HG03575 (cell line): ENCODE results near the gene SLX1B.
"Not testable (repeated sequence)": the region's sequence is repeated elsewhere in the genome, so short reads cannot be mapped to it uniquely, and the experiment has no call there.

Experiments
- ATAC-seq: cut with Tn5 transposase; IDR thresholded peaks from one replicate; pipeline ENCODE4 v1.9.1; 2021; ENCODE audit not compliant: unreplicated experiment, insufficient number of reproducible peaks, low FRiP score; ENCODE audit errors: extremely low read depth

SLX1B gene

DNA sequence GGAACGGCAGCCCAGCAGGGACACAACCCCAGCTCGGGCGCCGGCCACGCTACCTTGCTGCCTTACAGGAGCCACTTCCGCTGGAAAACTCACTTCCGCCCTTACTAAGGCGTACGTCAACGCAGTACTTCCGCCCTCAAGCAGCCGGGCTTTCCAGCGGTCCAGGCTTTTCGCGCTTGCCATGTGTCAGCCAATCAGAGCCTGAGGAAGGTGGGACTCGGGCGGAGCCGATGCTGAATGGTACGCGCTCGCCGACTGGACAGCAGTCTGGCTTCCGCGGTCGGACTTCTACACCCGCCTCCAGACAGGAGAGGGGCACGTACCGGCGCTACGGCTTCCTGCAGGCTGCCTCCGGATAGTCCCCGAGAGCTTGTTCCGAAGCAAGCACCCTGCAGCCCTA lies at the start of gene SLX1B, which contains the start of gene BOLA2:
SLX1B (plus strand) TSS at position 265 of the 400 bp plus-strand sequence.
BOLA2 (minus strand) TSS at position 83 of the 400 bp plus-strand sequence. CDS start 98 bp downstream, outside the sequence.
- ATAC-seq = peak; percentile 59

DNA sequence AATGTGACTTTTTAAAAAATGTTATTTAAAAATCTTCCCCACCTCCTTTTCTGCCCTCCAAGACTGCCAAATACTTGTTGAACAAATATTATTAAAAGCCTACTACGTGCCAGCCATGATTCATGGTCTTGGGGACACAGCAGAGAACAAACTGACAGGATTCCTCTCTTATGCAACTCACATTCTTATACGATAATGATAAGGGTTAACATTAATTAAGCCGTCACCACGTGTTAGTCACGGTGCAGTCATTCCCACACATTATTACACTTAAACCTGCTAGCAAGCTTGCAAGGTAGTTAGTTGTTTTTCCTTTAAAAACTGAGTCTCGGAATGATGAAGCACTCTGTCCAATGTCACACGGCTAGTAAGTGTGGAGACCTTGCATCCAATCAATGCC lies 49.1 kb upstream of the SLX1B start:
- ATAC-seq = not testable (repeated sequence)

DNA sequence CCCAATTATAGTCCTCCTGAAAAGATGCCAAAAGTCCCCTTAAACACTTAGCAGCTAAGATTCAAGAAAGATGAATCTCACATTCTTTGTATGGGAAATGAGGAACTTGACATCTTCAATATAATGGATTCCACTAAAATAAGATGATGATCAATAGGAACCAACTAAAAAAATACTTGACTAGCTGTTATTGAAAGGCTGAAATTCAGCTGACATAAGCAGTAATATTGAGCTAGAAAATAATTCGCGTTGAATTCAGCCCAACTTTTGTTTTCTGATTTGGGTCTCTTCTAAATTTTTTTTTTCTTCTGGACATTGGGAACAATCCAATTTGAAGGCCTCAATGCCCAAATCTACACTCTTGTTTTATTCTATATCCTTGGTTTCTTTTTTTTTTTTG lies 30.7 kb upstream of the SLX1B start:
- not testable (repeated sequence) for ATAC-seq

DNA sequence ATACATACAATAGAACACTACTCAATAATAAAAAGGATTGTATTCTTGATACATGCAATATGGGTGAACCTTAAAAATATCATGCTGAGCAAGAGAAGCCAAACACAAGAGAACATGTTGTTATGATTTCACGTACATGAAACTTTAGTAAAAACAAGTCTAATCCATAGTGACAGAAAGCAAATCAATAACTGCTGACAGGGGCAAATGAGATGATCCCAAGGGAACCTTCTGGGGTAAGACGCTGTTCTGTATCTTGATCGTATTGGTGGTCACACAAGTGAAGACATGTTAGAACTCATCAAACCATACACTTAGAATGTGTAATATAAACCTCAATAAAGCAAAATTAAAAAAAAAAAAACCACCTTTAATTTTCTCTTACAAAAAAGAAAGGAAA lies 28.9 kb upstream of the SLX1B start:
- ATAC-seq = not testable (repeated sequence)

DNA sequence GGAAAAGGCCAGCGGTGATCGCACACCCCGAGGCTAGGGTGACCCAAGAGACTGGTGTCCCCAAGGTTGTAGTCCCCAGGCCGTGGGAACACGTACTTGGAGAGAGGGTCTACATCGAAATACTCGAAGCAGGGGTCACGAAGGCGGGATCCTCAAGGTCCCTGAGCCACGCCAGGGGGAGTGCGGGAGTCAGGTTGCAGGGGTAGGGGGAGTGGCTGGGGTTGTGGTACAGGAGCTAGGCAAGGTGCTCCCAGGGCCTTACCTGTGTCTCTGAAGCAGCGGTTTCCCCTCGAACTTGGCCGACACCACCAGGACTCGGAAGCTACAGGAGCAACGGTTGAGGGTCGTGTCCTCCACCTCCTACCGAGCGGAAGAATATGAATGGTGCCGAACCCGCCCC lies 579 bp upstream of the SLX1B start:
- not testable (repeated sequence) for ATAC-seq

DNA sequence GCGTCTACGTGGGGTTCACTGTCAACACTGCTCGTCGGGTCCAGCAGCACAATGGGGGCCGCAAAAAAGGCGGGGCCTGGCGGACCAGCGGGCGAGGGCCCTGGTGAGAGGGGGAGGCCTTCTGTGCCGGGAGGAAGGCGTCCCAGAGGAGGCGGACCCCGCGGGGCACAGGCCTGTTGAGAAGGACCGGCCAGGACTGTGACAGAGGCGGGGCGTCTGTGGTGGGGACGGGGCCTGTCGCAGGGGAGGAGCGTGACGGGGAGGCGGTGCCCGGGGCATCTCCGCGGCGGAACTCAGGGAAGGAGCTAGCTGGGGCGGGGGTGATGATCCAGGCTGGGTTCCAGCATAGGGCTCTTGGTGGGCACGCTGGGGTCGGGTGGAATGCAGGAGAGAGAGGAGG lies 495 bp downstream of the SLX1B start:
- peak; percentile 12 for ATAC-seq

DNA sequence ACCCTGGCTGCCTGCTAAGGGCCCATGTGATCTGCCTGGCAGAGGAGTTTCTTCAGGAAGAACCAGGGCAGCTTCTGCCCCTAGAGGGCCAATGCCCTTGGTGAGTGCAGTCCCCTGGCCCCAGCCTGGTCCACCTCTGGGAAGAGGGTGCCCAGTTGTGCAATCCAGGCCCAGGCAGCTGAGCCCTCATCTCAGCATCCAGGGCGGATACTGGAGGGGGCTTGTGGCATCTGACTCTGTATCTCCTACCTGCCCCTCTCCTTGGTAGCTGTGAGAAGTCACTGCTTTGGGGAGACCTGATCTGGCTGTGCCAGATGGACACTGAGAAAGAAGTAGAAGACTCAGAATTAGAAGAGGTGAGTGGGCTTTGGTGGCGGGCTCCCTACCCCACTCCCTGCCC lies 3.3 kb downstream of the SLX1B start:
- ATAC-seq = not testable (repeated sequence)

DNA sequence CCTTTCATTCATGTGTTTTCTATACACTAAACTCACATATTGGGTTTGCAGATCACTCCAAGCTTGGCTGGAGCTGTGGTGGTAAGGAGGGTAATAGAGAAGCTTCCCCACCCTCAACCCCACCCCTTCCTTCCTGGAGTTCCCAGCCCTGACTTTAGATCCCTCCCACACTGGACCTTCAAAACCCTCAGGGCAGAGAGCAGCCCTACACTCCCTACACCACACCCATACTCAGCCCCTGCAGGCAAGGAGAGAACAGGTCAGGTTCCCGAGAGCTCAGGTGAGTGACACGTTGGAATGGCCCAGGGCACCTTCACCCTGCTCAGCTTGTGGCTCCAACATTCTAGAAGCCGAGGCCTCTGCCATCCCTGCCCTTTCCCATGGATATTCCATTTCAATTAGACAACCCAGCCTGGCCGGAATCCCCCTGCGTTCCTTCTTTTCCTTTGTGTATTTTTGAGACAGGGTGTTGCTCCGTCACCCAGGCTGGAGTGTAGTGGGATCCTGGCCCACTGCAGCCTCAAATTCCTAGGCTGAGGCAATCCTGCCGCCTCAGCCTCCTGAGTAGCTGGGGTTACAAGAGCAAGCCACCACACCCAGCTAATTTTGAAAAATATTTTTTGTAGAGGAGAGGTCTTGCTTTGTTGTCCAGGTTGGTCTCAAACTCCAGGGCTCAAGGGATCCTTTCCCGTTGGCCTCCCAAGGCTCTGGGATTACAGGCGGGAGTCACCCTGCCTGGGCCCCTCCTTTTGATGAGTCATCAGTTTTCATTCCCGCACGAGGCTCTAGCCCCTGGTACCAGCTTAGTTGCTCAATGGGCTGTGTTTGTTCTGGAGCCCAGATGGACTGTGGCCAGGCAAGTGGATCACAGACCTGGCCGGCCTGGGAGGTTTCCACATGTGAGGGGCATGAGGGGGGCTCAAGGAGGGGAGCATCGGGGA lies 5.6 kb downstream of the SLX1B start, which contains the start of gene SULT1A4:
SULT1A4 (plus strand) TSS at position 208 of the 941 bp plus-strand sequence. CDS start 1,473 bp downstream, outside the sequence.
- not testable (repeated sequence) for ATAC-seq

DNA sequence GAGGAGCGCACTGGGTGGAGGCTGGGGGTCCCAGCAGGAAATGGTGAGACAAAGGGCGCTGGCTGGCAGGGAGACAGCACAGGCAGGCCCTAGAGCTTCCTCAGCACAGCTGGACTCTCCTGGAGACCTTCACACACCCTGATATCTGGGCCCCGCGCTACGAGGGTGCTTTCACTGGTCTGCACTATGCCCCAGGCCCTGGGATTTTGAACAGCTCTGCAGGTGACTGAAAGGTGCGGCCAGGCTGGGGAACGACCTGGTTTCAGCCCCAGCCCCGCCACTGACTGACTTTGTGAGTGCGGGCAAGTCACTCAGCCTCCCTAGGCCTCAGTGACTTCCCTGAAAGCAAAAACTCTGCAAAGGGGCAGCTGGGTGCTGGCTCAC lies 6.3 kb downstream of the SLX1B start:
- not testable (repeated sequence) for ATAC-seq

DNA sequence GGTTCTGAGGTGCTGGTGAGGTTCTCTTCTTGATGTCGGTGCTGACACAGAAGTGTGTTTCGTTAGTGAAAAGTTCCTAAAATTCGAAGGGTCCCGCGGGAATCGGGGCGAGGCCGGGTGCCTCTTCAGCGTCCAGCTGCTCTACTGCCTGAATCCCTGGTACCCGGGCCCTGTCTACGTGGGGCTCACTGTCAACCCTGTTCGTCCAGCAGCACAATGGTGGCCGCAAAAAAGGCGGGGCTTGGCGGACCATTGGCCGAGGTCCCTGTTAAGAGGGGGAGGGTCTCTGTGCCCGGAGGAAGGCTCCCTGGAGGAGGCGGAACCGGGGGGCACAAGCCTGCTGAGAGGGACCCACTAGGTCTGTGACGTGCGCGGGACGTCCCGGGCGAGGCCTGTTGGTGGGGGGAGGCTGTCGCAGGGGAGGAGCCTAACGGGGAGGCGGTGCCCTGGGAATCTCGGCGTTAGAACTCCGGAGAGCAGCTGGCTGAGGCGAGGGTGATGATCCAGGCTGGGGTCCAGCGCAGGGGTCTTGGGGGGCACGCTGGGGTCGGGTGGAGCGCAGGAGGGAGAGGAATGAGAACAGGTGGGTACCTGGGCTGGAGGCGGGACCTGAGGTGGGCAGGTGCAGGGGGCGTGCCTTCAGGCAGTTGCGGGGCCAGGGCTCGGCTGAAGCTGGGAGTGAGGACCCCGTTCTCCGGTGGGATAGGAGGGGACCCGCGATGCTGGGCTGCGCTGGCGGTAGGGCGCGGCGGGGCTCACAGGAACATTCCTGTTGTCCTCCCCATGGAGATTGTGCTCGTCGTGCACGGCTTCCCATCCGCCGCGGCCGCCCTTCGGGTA lies 11.9 kb downstream of the SLX1B start:
- ATAC-seq = not testable (repeated sequence)

DNA sequence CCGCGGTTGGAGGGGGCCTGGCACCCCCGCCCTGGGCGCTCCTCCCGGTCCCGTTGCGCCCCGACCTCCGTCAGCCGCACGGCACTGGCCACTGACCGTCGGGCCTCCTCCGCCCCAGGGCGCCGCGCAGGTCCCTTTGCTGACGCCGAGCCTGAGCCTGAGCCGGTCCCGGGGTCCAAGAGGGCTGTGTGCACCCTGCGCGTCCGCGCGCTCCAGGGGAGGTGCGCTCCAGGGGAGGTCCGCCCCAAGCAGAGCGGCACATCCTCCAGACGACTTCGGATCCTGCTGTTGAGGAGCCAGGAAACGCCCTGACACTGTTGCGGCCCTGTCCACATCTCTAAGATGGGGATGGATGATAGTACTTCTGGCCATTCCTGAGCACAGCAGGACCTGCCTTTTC lies 12.6 kb downstream of the SLX1B start:
- not testable (repeated sequence) for ATAC-seq

DNA sequence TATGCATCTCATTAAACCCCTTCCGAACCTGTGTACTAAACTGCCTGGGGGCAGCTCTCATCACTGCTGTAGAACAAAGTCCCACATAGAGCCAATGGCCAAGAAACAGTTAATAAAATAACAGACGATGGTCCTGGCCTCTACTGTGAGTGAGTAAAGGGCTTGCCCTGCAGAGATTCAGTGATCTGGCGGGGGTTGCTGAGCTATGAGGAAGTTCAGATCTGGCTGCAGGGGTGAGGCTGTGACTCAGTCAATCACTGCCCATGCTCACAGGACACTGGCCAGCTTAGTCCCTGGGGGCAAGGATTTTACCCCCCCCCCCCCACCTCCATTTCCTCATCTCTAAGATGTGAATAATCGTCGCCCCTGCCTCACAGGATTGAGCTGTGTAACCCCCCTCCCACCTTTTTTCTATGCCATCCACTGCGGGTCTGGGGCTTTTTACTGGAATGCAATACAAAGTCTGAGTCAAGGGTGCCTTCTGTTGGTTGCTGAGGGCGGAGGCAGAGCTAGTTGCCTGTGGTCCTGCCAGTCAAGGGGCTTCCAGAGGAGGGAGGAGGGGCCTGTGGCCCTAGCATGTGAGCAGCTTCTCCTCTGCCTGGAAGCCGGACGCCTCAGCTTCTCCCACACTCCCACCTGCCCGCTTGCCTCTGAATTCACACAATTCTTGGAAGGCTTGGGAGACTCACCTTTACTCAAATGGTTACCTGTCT lies 13.5 kb downstream of the SLX1B start:
- ATAC-seq = not testable (repeated sequence)

DNA sequence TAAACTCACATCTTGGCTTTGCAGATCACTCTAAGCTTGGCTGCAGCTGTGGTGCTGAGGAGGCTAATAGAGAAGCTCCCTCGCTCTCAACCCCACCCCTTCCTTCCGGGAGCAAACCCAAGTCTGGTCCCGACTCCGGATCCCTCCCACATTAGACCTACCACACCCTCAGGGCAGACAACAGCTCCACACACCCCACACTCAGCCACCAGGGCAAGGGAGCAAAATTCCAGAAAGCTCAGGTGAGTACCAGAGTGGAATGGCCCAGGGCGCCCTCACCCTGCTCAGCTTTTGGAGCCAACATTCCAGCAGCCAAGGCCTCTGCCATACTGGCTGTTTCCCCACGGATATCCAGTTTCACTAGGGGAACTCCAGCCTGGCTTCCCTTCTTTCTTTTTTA lies 15.3 kb downstream of the SLX1B start:
- not testable (repeated sequence) for ATAC-seq

DNA sequence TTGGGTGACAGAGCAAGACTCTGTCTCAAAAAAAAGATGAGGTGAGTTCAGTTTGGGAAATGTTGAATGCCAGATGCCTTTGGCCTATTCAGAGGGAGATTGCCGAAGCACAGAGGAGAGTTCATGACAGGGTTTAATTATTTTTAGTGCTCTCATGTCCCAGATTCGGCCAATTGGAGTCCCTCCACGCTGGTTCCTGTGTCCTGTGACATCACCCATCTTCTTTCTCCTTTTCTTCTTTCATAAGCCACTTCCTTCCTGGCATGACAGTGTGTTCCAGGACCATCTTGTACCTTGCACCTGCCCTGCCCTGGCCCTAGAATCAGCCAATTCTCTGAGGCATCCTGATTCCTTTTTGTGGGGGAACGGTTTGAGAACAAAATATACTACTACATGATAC lies 17.7 kb downstream of the SLX1B start:
- not testable (repeated sequence) for ATAC-seq

DNA sequence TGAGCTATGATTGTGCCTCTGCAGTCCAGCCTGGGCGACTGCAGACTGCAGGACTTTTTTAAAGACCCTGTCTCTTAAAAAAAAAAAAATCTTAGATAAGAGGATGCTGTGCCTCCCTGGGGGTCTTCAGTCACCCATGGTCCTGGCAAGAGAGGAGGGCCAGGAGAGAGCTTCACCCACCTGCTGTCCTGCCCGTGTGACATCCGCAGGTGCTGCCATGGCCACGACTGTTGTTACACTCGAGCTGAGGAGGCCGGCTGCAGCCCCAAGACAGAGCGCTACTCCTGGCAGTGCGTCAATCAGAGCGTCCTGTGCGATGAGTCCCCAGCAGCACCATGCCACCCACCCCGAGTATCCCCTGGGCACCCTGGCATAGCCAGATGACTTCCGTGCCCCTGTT lies 27.9 kb downstream of the SLX1B start:
- not testable (repeated sequence) for ATAC-seq

DNA sequence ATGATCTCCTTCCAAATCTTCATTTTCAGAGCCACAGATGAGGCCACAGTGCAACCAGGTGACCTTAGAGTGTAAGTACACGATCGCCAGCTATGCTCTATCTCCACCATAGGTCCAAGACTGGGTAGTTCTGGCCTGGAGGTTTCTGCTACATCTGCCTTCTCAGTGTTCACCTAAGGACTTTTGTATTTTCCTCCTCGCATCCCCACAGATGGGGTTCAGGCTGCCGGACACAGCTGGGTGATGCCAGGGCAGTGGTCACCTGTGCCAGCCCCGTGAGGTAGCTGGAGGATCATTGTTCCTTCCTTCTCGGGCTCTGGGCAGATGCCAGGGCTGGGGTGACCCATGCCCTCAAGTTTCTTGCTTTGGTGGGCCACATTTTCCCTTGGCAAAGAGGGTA lies 52.0 kb downstream of the SLX1B start, which contains the start of gene NPIPB12:
NPIPB12 (minus strand) TSS at position 101 of the 400 bp plus-strand sequence.
- not testable (repeated sequence) for ATAC-seq
